Osteoblast (primary cell): Measurements from ENCODE around the gene NLRP5. TPM values are rescaled to one million over a fixed set of nuclear protein-coding genes. Genes with fewer than 3 reads are reported as not detected.

ENCODE experiments used
- DNase-seq: peaks from one replicate; pipeline ENCODE4 v3.0.0; 2011; ENCODE audit warnings: low spot score, mixed read lengths; ENCODE audit not compliant: insufficient read length; ENCODE audit errors: missing footprints
- H2AFZ ChIP-seq: 2 replicates; pipeline ENCODE4 v1.6.0; 2011; ENCODE audit warnings: mild to moderate bottlenecking, low read length
- H3K27ac ChIP-seq: 2 replicates; pipeline ENCODE4 v1.5.1; 2011; ENCODE audit warnings: mild to moderate bottlenecking, low read depth, low read length, moderate library complexity
- H3K27me3 ChIP-seq: 2 replicates; pipeline ENCODE4 v1.6.0; 2012; ENCODE audit warnings: mild to moderate bottlenecking, control low read depth, inconsistent platforms, low read length, moderate library complexity; ENCODE audit not compliant: insufficient read depth
- H3K36me3 ChIP-seq: 2 replicates; pipeline ENCODE4 v1.5.1; 2011; ENCODE audit warnings: mild to moderate bottlenecking, low read length, control low read depth, moderate library complexity; ENCODE audit not compliant: insufficient read depth
- H3K4me1 ChIP-seq: 2 replicates; pipeline ENCODE4 v1.5.1; 2011; ENCODE audit warnings: mild to moderate bottlenecking, low read length, control low read depth, moderate library complexity; ENCODE audit not compliant: insufficient read depth
- H3K4me2 ChIP-seq: 2 replicates; pipeline ENCODE4 v1.6.0; 2011; ENCODE audit warnings: mild to moderate bottlenecking, low read length; ENCODE audit not compliant: insufficient read depth
- H3K4me3 ChIP-seq: fragments of 200-600 bp; sonication (generic); 3 replicates; pipeline ENCODE4 v1.5.1; 2012; ENCODE audit warnings: mild to moderate bottlenecking, low read length, inconsistent platforms; ENCODE audit not compliant: insufficient read depth
- H3K79me2 ChIP-seq: 2 replicates; pipeline ENCODE4 v1.6.0; 2012; ENCODE audit warnings: mild to moderate bottlenecking, low read length, control low read depth, inconsistent platforms; ENCODE audit not compliant: insufficient read depth
- H3K9me3 ChIP-seq: 2 replicates; pipeline ENCODE4 v1.5.1; 2011; ENCODE audit warnings: low read depth, low read length, control low read depth
- H4K20me1 ChIP-seq: 2 replicates; pipeline ENCODE4 v1.6.0; 2012; ENCODE audit warnings: mild to moderate bottlenecking, low read length, control low read depth; ENCODE audit not compliant: insufficient read depth
- CTCF ChIP-seq: IDR thresholded peaks from 2 replicates; pipeline ENCODE4 v1.5.1; 2011; ENCODE audit warnings: mild to moderate bottlenecking, low read depth, low read length, moderate library complexity; ENCODE audit errors: extremely low read depth
- total RNA-seq: library from RNA; depleted of rRNA; stranded (reverse); fragments of >200 nt; gene quantifications from 2 replicates; pipeline ENCODE4 v1.2.3, GENCODE V29; 2012

Gene NLRP5
- total RNA-seq, 1 donor = not detected

GRCh38 chr19:56083668-56084067 is 97.1 kb downstream of the NLRP5 start:
- no peak overlapping the region for H3K27ac ChIP-seq
- H3K4me2 ChIP-seq = no peak overlapping the region
- peaks cover 27% of the 10 kb centered on the region for H4K20me1 ChIP-seq
- H2AFZ ChIP-seq = no peak overlapping the region
- no peaks in the 10 kb centered on the region for H3K27me3 ChIP-seq
- peak; percentile 67 for DNase-seq
- no peaks in the 10 kb centered on the region for H3K9me3 ChIP-seq
- H3K79me2 ChIP-seq = no peaks in the 10 kb centered on the region
- peaks cover 6% of the 10 kb centered on the region for H3K4me1 ChIP-seq
- no peaks in the 10 kb centered on the region for H3K36me3 ChIP-seq
- no peak overlapping the region for H3K4me3 ChIP-seq
- TF ChIP-seq CTCF = no peak

GRCh38 chr19:56084835-56085536 is 98.4 kb downstream of the NLRP5 start:
- Histone ChIP-seq H2AFZ (no peak overlapping the region), H3K9me3 (no peaks in the 10 kb centered on the region), H3K27ac (no peak overlapping the region), H3K36me3 (no peaks in the 10 kb centered on the region), H3K4me2 (no peak overlapping the region), H3K4me3 (no peak overlapping the region), H3K27me3 (no peaks in the 10 kb centered on the region), H3K4me1 (peaks cover 6% of the 10 kb centered on the region), H3K79me2 (peaks cover 12% of the 10 kb centered on the region), H4K20me1 (peaks cover 36% of the 10 kb centered on the region)
- peak; percentile 32 for DNase-seq
- no peak for TF ChIP-seq CTCF

GRCh38 chr19:56085571-56086275 is 99.1 kb downstream of the NLRP5 start:
- H3K36me3 ChIP-seq = no peaks in the 10 kb centered on the region
- H3K27me3 ChIP-seq = no peaks in the 10 kb centered on the region
- H3K27ac ChIP-seq = no peak overlapping the region
- H2AFZ ChIP-seq = no peak overlapping the region
- H4K20me1 ChIP-seq = peaks cover 40% of the 10 kb centered on the region
- no peak for TF ChIP-seq CTCF
- H3K4me3 ChIP-seq = no peak overlapping the region
- peak; percentile 74 for DNase-seq
- no peaks in the 10 kb centered on the region for H3K9me3 ChIP-seq
- peaks cover 4% of the 10 kb centered on the region for H3K4me1 ChIP-seq
- no peak overlapping the region for H3K4me2 ChIP-seq
- H3K79me2 ChIP-seq = peaks cover 18% of the 10 kb centered on the region
